Body of pancreas (tissue), 4 donors: ENCODE measurements around the gene IL17F.

Experiments used
- POLR2A ChIP-seq, 3 donors: fragments of 450-650 bp; IDR thresholded peaks; one replicate each; pipeline ENCODE4 v1.6.1; 2016; ENCODE audit warnings: antibody characterized with exemption in 3 of 3, mild to moderate bottlenecking in 2 of 3
- TF ChIP-seq, protein P1 (sequence below), 7 experiments: fragments of 450-650 bp in 4 of 7; fragments of 200-600 bp in 3 of 7; sonication (generic) in 3 of 7; IDR thresholded peaks; one replicate each; pipeline ENCODE4 v1.5.1; 2016 to 2019; ENCODE audit warnings: antibody characterized with exemption in 7 of 7

DNA sequence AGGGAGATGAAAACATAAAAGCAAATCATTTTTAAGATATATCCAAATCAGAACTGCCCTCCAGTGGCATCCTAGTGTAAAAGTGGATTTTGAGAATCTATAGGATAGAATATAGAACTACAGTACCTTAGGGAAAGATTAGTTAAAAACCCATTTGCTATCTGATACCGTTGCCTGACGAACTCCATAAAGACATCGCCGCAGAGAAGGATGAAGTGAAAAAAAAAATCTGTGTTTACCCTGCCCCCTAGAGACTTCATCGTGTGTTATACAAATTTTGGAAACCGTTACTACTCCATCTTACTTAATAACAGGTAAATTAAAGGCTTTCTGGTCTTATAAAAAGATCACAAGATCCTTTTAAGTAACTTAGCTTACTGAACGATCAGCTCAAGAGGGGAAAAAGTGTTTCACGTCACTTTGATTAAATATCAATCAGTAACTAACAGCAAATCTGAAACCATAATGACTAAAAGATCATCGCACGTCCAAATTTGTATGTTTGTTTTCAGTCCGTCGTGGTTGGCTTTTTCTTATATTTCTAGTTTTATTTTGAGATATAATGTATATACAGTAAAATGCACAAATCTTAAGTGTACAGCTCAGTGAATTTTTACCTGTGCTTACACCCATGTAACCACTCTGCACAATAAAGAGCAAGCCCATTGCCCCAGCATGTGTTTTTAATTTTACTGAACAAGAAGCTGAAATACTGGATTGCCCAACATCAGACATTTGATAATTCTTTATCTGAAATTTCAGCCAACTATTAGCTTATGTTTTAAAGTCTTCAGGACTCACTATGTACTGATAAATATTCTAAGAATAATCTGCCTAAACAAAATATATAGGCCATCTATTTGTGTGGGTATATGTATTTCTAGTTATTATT is 41.1 kb upstream of the IL17F start:
- TF ChIP-seq, protein P1, sequence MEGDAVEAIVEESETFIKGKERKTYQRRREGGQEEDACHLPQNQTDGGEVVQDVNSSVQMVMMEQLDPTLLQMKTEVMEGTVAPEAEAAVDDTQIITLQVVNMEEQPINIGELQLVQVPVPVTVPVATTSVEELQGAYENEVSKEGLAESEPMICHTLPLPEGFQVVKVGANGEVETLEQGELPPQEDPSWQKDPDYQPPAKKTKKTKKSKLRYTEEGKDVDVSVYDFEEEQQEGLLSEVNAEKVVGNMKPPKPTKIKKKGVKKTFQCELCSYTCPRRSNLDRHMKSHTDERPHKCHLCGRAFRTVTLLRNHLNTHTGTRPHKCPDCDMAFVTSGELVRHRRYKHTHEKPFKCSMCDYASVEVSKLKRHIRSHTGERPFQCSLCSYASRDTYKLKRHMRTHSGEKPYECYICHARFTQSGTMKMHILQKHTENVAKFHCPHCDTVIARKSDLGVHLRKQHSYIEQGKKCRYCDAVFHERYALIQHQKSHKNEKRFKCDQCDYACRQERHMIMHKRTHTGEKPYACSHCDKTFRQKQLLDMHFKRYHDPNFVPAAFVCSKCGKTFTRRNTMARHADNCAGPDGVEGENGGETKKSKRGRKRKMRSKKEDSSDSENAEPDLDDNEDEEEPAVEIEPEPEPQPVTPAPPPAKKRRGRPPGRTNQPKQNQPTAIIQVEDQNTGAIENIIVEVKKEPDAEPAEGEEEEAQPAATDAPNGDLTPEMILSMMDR (IDR thresholded peaks at IDR 0.05) = peak in 2 of 7 experiments; percentile 6 to 12
- no peak for TF ChIP-seq POLR2A (IDR thresholded peaks at IDR 0.05)
